PFSK-1 (cell line): ENCODE results near the gene CCN5.

Experiments
- FOXP2 ChIP-seq: optimal IDR thresholded peaks from 2 replicates; pipeline ENCODE3; 2011; ENCODE audit warnings: borderline replicate concordance, control low read depth, inconsistent platforms; ENCODE audit not compliant: insufficient read depth; ENCODE audit errors: extremely low read length, extremely low read depth
- POLR2AphosphoS5 ChIP-seq: IDR thresholded peaks from 2 replicates; pipeline ENCODE4 v1.6.1; 2012; ENCODE audit warnings: low read depth, mild to moderate bottlenecking, control low read depth, low read length, moderate library complexity
- REST ChIP-seq, 2 experiments: IDR thresholded peaks; 2 replicates each; pipeline versions ENCODE4 v1.6.1 to v1.8.0; 2011 to 2012; ENCODE audit warnings: low read depth in 2 of 2, low read length in 2 of 2, control low read depth in 1 of 2, inconsistent platforms in 1 of 2, mild to moderate bottlenecking in 1 of 2, moderate library complexity in 1 of 2; ENCODE audit not compliant: insufficient read depth in 1 of 2
- SIN3A ChIP-seq: IDR thresholded peaks from 2 replicates; pipeline ENCODE4 v1.6.1; 2012; ENCODE audit warnings: mild to moderate bottlenecking, low read length, moderate library complexity, borderline replicate concordance; ENCODE audit not compliant: insufficient read depth
- TAF1 ChIP-seq: IDR thresholded peaks from 2 replicates; pipeline ENCODE4 v1.6.1; 2012; ENCODE audit warnings: low read length, control low read depth, borderline replicate concordance; ENCODE audit not compliant: insufficient read depth

CCN5 gene

GRCh38 chr20:44725837-44726236, 10.7 kb downstream of the CCN5 start:
- TF ChIP-seq TAF1 = no peak
- TF ChIP-seq REST (IDR thresholded peaks at IDR 0.05; ENCODE audit: insufficient read depth in 1 of 2, low read depth in 2 of 2, low read length in 2 of 2) = no peak
- no peak for TF ChIP-seq POLR2AphosphoS5
- TF ChIP-seq SIN3A = no peak
- no peak for TF ChIP-seq FOXP2

GRCh38 chr20:44727039-44727438, 11.9 kb downstream of the CCN5 start:
- TF ChIP-seq REST (IDR thresholded peaks at IDR 0.05; ENCODE audit: insufficient read depth in 1 of 2, low read depth in 2 of 2, low read length in 2 of 2) (no peak), POLR2AphosphoS5 (no peak), SIN3A (no peak), FOXP2 (no peak), TAF1 (no peak)

GRCh38 chr20:44727651-44728050, 12.5 kb downstream of the CCN5 start:
- TF ChIP-seq SIN3A (no peak), TAF1 (no peak), REST (IDR thresholded peaks at IDR 0.05; ENCODE audit: insufficient read depth in 1 of 2, low read depth in 2 of 2, low read length in 2 of 2) (no peak), FOXP2 (no peak), POLR2AphosphoS5 (no peak)

- TF ChIP-seq REST (IDR thresholded peaks at IDR 0.05; ENCODE audit: insufficient read depth in 1 of 2, low read depth in 2 of 2, low read length in 2 of 2) (no peak), POLR2AphosphoS5 (no peak), SIN3A (no peak), FOXP2 (no peak), TAF1 (no peak)
These were observed 13.8 kb downstream of the CCN5 start for GRCh38 chr20:44728801-44729443.
